H1 (cell line): ENCODE measurements around the gene AGFG2. TPM values are rescaled to one million over a fixed set of nuclear protein-coding genes. Genes with fewer than 3 reads are reported as not detected.

Experiments
- RNF2 ChIP-seq: fragments of 200-900, 300-1000 bp; sonication (generic); IDR thresholded peaks from 2 replicates; pipeline ENCODE4 v1.7.1; 2016; ENCODE audit warnings: borderline replicate concordance, low read depth, mild to moderate bottlenecking, antibody characterized with exemption, low read length; ENCODE audit not compliant: poor library complexity, severe bottlenecking; ENCODE audit errors: missing control alignments
- SAP30 ChIP-seq: fragments of 300-600 bp; sonication (generic); IDR thresholded peaks from 2 replicates; pipeline ENCODE4 v1.7.1; 2012; ENCODE audit warnings: low read length, moderate library complexity, mild to moderate bottlenecking, inconsistent platforms; ENCODE audit not compliant: insufficient read depth, insufficient replicate concordance
- TAF7 ChIP-seq: optimal IDR thresholded peaks from 2 replicates; pipeline ENCODE3; 2011; ENCODE audit warnings: low read depth, mild to moderate bottlenecking, inconsistent platforms, low read length, moderate library complexity, borderline replicate concordance
- polyA plus RNA-seq, 7 experiments: library from polyadenylated mRNA; depleted of rRNA in 3 of 7; stranded (reverse) in 5 of 7; unstranded in 2 of 7; fragments of >200 nt in 5 of 7; fragments of 200-250 nt in 2 of 7; gene quantifications; 1 replicate in 5 of 7; 2 replicates in 1 of 7; 4 replicates in 1 of 7; pipeline versions ENCODE4 v1.2.1 to v1.2.3, GENCODE V29; 2011 to 2013; ENCODE audit warnings: missing spikeins in 2 of 7, mixed read lengths in 2 of 7
- total RNA-seq: library from RNA; stranded (reverse); fragmentation: NEBNext Ultra II Directional; extraction: Animal tissue kit (Norgen Biotek cat#: 25700); gene quantifications from 2 replicates; pipeline ENCODE4 v1.2.1, GENCODE V29; 2021
- TF ChIP-seq, protein P1 (sequence below): IDR thresholded peaks from 2 replicates; pipeline ENCODE4 v1.6.1; 2011; ENCODE audit warnings: low read length, improper control_type of control experiment

AGFG2 gene
- total and polyA plus RNA-seq, 2 of the 8 experiments (the other 6 are each of a cell fraction or from before 2014, with no cell fraction given): 7.6 to 11.2 TPM

DNA sequence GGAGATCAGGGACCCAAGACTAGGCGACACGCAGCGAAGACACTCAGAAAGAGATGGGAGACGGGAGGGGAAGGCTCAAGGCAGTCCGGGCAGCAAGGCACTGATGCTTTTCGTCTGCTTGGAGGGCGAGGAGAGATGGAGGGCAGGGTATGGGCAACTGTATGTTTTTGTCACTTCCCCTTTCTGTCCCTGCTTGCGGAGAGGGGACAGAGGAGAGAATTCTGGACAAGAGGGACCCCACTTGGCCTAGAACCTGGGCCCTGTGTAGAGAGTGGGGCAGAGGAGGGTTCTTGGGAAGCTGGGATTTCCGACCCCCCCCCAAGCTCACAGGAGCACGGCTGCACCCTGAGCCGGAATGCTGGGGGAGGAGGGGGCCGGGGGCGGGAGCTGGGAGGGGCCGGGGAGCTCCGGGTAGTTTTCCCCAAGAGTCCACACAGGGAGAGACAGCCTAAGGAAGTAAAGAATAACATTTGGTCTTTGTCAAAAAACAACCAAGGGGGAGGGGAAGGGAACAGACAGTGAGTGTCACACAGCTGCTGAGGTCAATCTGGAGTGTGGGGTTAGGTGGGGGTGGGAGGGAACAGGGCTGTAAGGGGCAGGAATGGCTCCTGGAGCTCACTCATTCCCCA lies 45.2 kb downstream of the AGFG2 start (continued):
- TF ChIP-seq, protein P1, sequence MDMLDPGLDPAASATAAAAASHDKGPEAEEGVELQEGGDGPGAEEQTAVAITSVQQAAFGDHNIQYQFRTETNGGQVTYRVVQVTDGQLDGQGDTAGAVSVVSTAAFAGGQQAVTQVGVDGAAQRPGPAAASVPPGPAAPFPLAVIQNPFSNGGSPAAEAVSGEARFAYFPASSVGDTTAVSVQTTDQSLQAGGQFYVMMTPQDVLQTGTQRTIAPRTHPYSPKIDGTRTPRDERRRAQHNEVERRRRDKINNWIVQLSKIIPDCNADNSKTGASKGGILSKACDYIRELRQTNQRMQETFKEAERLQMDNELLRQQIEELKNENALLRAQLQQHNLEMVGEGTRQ: no peak
- TF ChIP-seq SAP30: no peak
- no peak for TF ChIP-seq TAF7
- no peak for TF ChIP-seq RNF2
